ENCODE data around the gene NPTXR. TPM values are rescaled to one million over a fixed set of nuclear protein-coding genes. Genes with fewer than 3 reads are reported as not detected.

Gene NPTXR
- polyA plus RNA-seq, 3 donors, result 0.04 TPM; not detected in 2

DNA sequence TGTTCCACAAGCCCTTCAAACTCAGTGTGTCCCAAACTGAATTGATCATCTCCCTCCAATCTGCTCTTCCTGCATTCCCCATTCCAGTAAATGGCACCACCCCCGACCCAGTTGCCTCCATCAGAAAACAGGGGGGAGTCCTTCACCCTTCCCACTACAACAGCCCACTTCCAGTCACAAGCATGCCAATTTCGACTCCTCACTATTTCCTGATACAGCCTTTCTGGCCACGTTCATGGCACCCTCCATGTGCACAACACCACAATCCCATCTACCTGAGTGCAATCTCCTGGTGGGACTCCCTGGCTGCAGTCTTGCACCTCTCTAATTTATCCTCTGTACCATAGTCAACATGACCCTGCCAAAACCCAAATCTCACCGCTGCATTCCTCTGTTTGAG is 48.3 kb downstream of the NPTXR start:
- no peak overlapping the region for H3K27ac ChIP-seq (ENCODE audit: low read depth in 1 of 2, low read length in 2 of 2)
- peaks cover 0 to under 1% of the 10 kb centered on the region in 2 donors for H3K36me3 ChIP-seq (replicated peaks in 1 of 2; ENCODE audit: control insufficient read depth in 1 of 2, insufficient read depth in 2 of 2, low read length in 2 of 2)
- no peak overlapping the region for H3K4me2 ChIP-seq (replicated peaks; ENCODE audit: extremely low read depth, low read length, poor library complexity, severe bottlenecking)
- peaks cover 13% of the 10 kb centered on the region for H3K4me1 Mint-ChIP-seq
- H4K20me1 ChIP-seq (ENCODE audit: insufficient read depth, low read length), result no peaks in the 10 kb centered on the region
- no peak overlapping the region for H2AFZ ChIP-seq (ENCODE audit: insufficient read depth, low read depth, low read length, poor library complexity, severe bottlenecking)
- TF ChIP-seq, protein P1, sequence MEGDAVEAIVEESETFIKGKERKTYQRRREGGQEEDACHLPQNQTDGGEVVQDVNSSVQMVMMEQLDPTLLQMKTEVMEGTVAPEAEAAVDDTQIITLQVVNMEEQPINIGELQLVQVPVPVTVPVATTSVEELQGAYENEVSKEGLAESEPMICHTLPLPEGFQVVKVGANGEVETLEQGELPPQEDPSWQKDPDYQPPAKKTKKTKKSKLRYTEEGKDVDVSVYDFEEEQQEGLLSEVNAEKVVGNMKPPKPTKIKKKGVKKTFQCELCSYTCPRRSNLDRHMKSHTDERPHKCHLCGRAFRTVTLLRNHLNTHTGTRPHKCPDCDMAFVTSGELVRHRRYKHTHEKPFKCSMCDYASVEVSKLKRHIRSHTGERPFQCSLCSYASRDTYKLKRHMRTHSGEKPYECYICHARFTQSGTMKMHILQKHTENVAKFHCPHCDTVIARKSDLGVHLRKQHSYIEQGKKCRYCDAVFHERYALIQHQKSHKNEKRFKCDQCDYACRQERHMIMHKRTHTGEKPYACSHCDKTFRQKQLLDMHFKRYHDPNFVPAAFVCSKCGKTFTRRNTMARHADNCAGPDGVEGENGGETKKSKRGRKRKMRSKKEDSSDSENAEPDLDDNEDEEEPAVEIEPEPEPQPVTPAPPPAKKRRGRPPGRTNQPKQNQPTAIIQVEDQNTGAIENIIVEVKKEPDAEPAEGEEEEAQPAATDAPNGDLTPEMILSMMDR (IDR thresholded peaks at IDR 0.05), result no peak
- peaks cover 0 to 16% (median 11%) of the 10 kb centered on the region in 7 donors for H3K9me3 Mint-ChIP-seq
- no peak overlapping the region for H3K9ac ChIP-seq (ENCODE audit: insufficient read depth, low read length, poor library complexity, severe bottlenecking)
- peaks cover 7 to 8% of the 10 kb centered on the region in 2 donors for H3K9me3 ChIP-seq (replicated peaks in 1 of 2; ENCODE audit: control insufficient read depth in 1 of 2, insufficient read depth in 1 of 2, low read length in 2 of 2)
- intact Hi-C loops (cut with micrococcal nuclease), result no loop called here
- no peak for DNase-seq
- WGBS (ENCODE audit: insufficient coverage), result 74% methylated on average over 3 of the region's 4 CpGs
- no peak overlapping the region for H3K4me3 Mint-ChIP-seq
- peaks cover 14 to 26% (median 16%) of the 10 kb centered on the region in 3 donors for H3K27me3 Mint-ChIP-seq (ENCODE audit: low read depth in 3 of 3)
- H3K4me3 ChIP-seq (replicated peaks in 1 of 3; ENCODE audit: low read depth in 2 of 3, low read length in 3 of 3), result no peak overlapping the region
- H3K4me1 ChIP-seq (ENCODE audit: control insufficient read depth in 1 of 2, insufficient read depth in 2 of 2, low read length in 2 of 2), result peaks cover 13 to 14% of the 10 kb centered on the region in 2 donors
- H3K27me3 ChIP-seq (ENCODE audit: control insufficient read depth in 2 of 2, insufficient read depth in 2 of 2, low read length in 2 of 2), result peaks cover 5 to 11% of the 10 kb centered on the region in 2 donors
- no peak overlapping the region for H3K27ac Mint-ChIP-seq
- H3K79me2 ChIP-seq (ENCODE audit: insufficient read depth, low read length), result peaks cover 6% of the 10 kb centered on the region
- no peaks in the 10 kb centered on the region for H3K36me3 Mint-ChIP-seq

- TF ChIP-seq, protein P1 (IDR thresholded peaks at IDR 0.05), result no peak
- H3K9me3 ChIP-seq (replicated peaks in 1 of 2; ENCODE audit: control insufficient read depth in 1 of 2, insufficient read depth in 1 of 2, low read length in 2 of 2), result no peaks in the 10 kb centered on the region
- Mint-ChIP-seq H3K4me3 (peak within 1 kb of the TSS; percentile 71 to 87), H3K4me1 (peaks cover 13% of the 10 kb centered on the region), H3K27me3 (ENCODE audit: low read depth in 3 of 3) (peaks cover 10 to 25% (median 16%) of the 10 kb centered on the region in 3 donors), H3K36me3 (no peaks in the 10 kb centered on the region), H3K9me3 (peaks cover 0 to 5% (median under 1%) of the 10 kb centered on the region in 7 donors), H3K27ac (peak within 1 kb of the TSS; percentile 34 to 94 (median 84))
- peak within 1 kb of the TSS; percentile 53 to 91 (median 58) for H3K4me3 ChIP-seq (replicated peaks in 1 of 3; ENCODE audit: low read depth in 2 of 3, low read length in 3 of 3)
- intact Hi-C loops (cut with micrococcal nuclease), result loop anchor here in 1 of 2 donors (1.0 kb wide), 1 partner anchor 38 kb away; no protein-coding TSS in a partner anchor
- H3K27me3 ChIP-seq (ENCODE audit: control insufficient read depth in 2 of 2, insufficient read depth in 2 of 2, low read length in 2 of 2), result peaks cover 2 to 4% of the 10 kb centered on the region in 2 donors
- H3K9ac ChIP-seq (ENCODE audit: insufficient read depth, low read length, poor library complexity, severe bottlenecking), result peak within 1 kb of the TSS; percentile 86
- H3K27ac ChIP-seq (ENCODE audit: low read depth in 1 of 2, low read length in 2 of 2), result peak within 1 kb of the TSS in 1 of 2 donors; percentile 84
- H3K4me2 ChIP-seq (replicated peaks; ENCODE audit: extremely low read depth, low read length, poor library complexity, severe bottlenecking), result peak within 1 kb of the TSS; percentile 91
- peaks cover 6% of the 10 kb centered on the region for H3K79me2 ChIP-seq (ENCODE audit: insufficient read depth, low read length)
- peaks cover 13 to 14% of the 10 kb centered on the region in 2 donors for H3K4me1 ChIP-seq (ENCODE audit: control insufficient read depth in 1 of 2, insufficient read depth in 2 of 2, low read length in 2 of 2)
- WGBS (ENCODE audit: insufficient coverage), result under 1% methylated on average over 36 of the region's 47 CpGs
- peaks cover 6 to 10% of the 10 kb centered on the region in 2 donors for H3K36me3 ChIP-seq (replicated peaks in 1 of 2; ENCODE audit: control insufficient read depth in 1 of 2, insufficient read depth in 2 of 2, low read length in 2 of 2)
- H4K20me1 ChIP-seq (ENCODE audit: insufficient read depth, low read length), result no peaks in the 10 kb centered on the region
- H2AFZ ChIP-seq (ENCODE audit: insufficient read depth, low read depth, low read length, poor library complexity, severe bottlenecking), result peak within 1 kb of the TSS; percentile 88
- peak; percentile 93 to 98 (median 93) for DNase-seq
Measured at GRCh38 chr22:38793721-38794466, 49.9 kb downstream of the NPTXR start, which contains the start of gene DNAL4. Gene DNAL4, minus strand, starts transcription at chr22:38794143. Its CDS starts 11,412 bp downstream, at chr22:38782731.
